ENCODE data around the gene SPIN1.

Gene SPIN1

GRCh38 chr9:88503845-88504764 lies 115.9 kb downstream of the SPIN1 start:
- no peaks in the 10 kb centered on the region for H3K36me3 ChIP-seq (ENCODE audit: control insufficient read depth in 2 of 2, insufficient read depth in 2 of 2, low read length in 2 of 2)
- no peaks in the 10 kb centered on the region for H3K4me1 ChIP-seq (ENCODE audit: control insufficient read depth in 2 of 2, insufficient read depth in 2 of 2, low read length in 2 of 2)
- no peak overlapping the region for H3K4me3 ChIP-seq (ENCODE audit: low read length in 2 of 2)
- no peaks in the 10 kb centered on the region for H3K9me3 ChIP-seq (ENCODE audit: control insufficient read depth in 2 of 2, low read length in 2 of 2)
- H3K27me3 ChIP-seq (ENCODE audit: control insufficient read depth in 2 of 2, insufficient read depth in 2 of 2, low read length in 2 of 2) = no peaks in the 10 kb centered on the region
- H3K9ac ChIP-seq (ENCODE audit: low read depth in 1 of 2, low read length in 2 of 2) = no peak overlapping the region
- no peak overlapping the region for H3K27ac ChIP-seq (ENCODE audit: low read depth in 2 of 2, low read length in 2 of 2)

- H3K27ac ChIP-seq (ENCODE audit: low read depth in 2 of 2, low read length in 2 of 2) = no peak overlapping the region
- no peaks in the 10 kb centered on the region for H3K4me1 ChIP-seq (ENCODE audit: control insufficient read depth in 2 of 2, insufficient read depth in 2 of 2, low read length in 2 of 2)
- no peak overlapping the region for H3K4me3 ChIP-seq (ENCODE audit: low read length in 2 of 2)
- H3K9ac ChIP-seq (ENCODE audit: low read depth in 1 of 2, low read length in 2 of 2) = no peak overlapping the region
- H3K9me3 ChIP-seq (ENCODE audit: control insufficient read depth in 2 of 2, low read length in 2 of 2) = no peaks in the 10 kb centered on the region
- H3K27me3 ChIP-seq (ENCODE audit: control insufficient read depth in 2 of 2, insufficient read depth in 2 of 2, low read length in 2 of 2) = no peaks in the 10 kb centered on the region
- no peaks in the 10 kb centered on the region for H3K36me3 ChIP-seq (ENCODE audit: control insufficient read depth in 2 of 2, insufficient read depth in 2 of 2, low read length in 2 of 2)
These were observed 120.1 kb downstream of the SPIN1 start for GRCh38 chr9:88508326-88508725.

- no peak overlapping the region for H3K9ac ChIP-seq (ENCODE audit: low read depth in 1 of 2, low read length in 2 of 2)
- H3K36me3 ChIP-seq (ENCODE audit: control insufficient read depth in 2 of 2, insufficient read depth in 2 of 2, low read length in 2 of 2) = no peaks in the 10 kb centered on the region
These were observed 123.7 kb downstream of the SPIN1 start for GRCh38 chr9:88511906-88512305.

GRCh38 chr9:88514247-88514646 lies 126.0 kb downstream of the SPIN1 start:
- no peak overlapping the region for H3K9ac ChIP-seq (ENCODE audit: low read depth in 1 of 2, low read length in 2 of 2)
- no peaks in the 10 kb centered on the region for H3K9me3 ChIP-seq (ENCODE audit: control insufficient read depth in 2 of 2, low read length in 2 of 2)
- H3K4me1 ChIP-seq (ENCODE audit: control insufficient read depth in 2 of 2, insufficient read depth in 2 of 2, low read length in 2 of 2) = no peaks in the 10 kb centered on the region
- H3K4me3 ChIP-seq (ENCODE audit: low read length in 2 of 2) = no peak overlapping the region
- H3K27ac ChIP-seq (ENCODE audit: low read depth in 2 of 2, low read length in 2 of 2) = no peak overlapping the region
- H3K27me3 ChIP-seq (ENCODE audit: control insufficient read depth in 2 of 2, insufficient read depth in 2 of 2, low read length in 2 of 2) = no peaks in the 10 kb centered on the region
- no peaks in the 10 kb centered on the region for H3K36me3 ChIP-seq (ENCODE audit: control insufficient read depth in 2 of 2, insufficient read depth in 2 of 2, low read length in 2 of 2)

More at GRCh38 chr9:88511906-88512305, 123.7 kb downstream of the SPIN1 start:
- Histone ChIP-seq H3K9me3 (ENCODE audit: control insufficient read depth in 2 of 2, low read length in 2 of 2) (no peaks in the 10 kb centered on the region), H3K27me3 (ENCODE audit: control insufficient read depth in 2 of 2, insufficient read depth in 2 of 2, low read length in 2 of 2) (no peaks in the 10 kb centered on the region), H3K27ac (ENCODE audit: low read depth in 2 of 2, low read length in 2 of 2) (no peak overlapping the region), H3K4me1 (ENCODE audit: control insufficient read depth in 2 of 2, insufficient read depth in 2 of 2, low read length in 2 of 2) (no peaks in the 10 kb centered on the region), H3K4me3 (ENCODE audit: low read length in 2 of 2) (no peak overlapping the region)

- H3K4me3 ChIP-seq (ENCODE audit: low read length in 2 of 2) = no peak overlapping the region
- no peak overlapping the region for H3K9ac ChIP-seq (ENCODE audit: low read depth in 1 of 2, low read length in 2 of 2)
- H3K27ac ChIP-seq (ENCODE audit: low read depth in 2 of 2, low read length in 2 of 2) = no peak overlapping the region
- H3K9me3 ChIP-seq (ENCODE audit: control insufficient read depth in 2 of 2, low read length in 2 of 2) = no peaks in the 10 kb centered on the region
- H3K36me3 ChIP-seq (ENCODE audit: control insufficient read depth in 2 of 2, insufficient read depth in 2 of 2, low read length in 2 of 2) = no peaks in the 10 kb centered on the region
- no peaks in the 10 kb centered on the region for H3K27me3 ChIP-seq (ENCODE audit: control insufficient read depth in 2 of 2, insufficient read depth in 2 of 2, low read length in 2 of 2)
- no peaks in the 10 kb centered on the region for H3K4me1 ChIP-seq (ENCODE audit: control insufficient read depth in 2 of 2, insufficient read depth in 2 of 2, low read length in 2 of 2)
These were observed 133.1 kb downstream of the SPIN1 start for GRCh38 chr9:88521308-88521707.

- no peak overlapping the region for H3K9ac ChIP-seq (ENCODE audit: low read depth in 1 of 2, low read length in 2 of 2)
- H3K4me3 ChIP-seq (ENCODE audit: low read length in 2 of 2) = no peak overlapping the region
- no peak overlapping the region for H3K27ac ChIP-seq (ENCODE audit: low read depth in 2 of 2, low read length in 2 of 2)
- no peaks in the 10 kb centered on the region for H3K27me3 ChIP-seq (ENCODE audit: control insufficient read depth in 2 of 2, insufficient read depth in 2 of 2, low read length in 2 of 2)
- no peaks in the 10 kb centered on the region for H3K36me3 ChIP-seq (ENCODE audit: control insufficient read depth in 2 of 2, insufficient read depth in 2 of 2, low read length in 2 of 2)
- H3K4me1 ChIP-seq (ENCODE audit: control insufficient read depth in 2 of 2, insufficient read depth in 2 of 2, low read length in 2 of 2) = no peaks in the 10 kb centered on the region
- no peaks in the 10 kb centered on the region for H3K9me3 ChIP-seq (ENCODE audit: control insufficient read depth in 2 of 2, low read length in 2 of 2)
These were observed 134.1 kb downstream of the SPIN1 start for GRCh38 chr9:88522360-88522759.

- H3K27ac ChIP-seq (ENCODE audit: low read depth in 2 of 2, low read length in 2 of 2) = no peak overlapping the region
- H3K9me3 ChIP-seq (ENCODE audit: control insufficient read depth in 2 of 2, low read length in 2 of 2) = no peaks in the 10 kb centered on the region
- H3K4me3 ChIP-seq (ENCODE audit: low read length in 2 of 2) = no peak overlapping the region
- no peaks in the 10 kb centered on the region for H3K36me3 ChIP-seq (ENCODE audit: control insufficient read depth in 2 of 2, insufficient read depth in 2 of 2, low read length in 2 of 2)
- H3K27me3 ChIP-seq (ENCODE audit: control insufficient read depth in 2 of 2, insufficient read depth in 2 of 2, low read length in 2 of 2) = no peaks in the 10 kb centered on the region
- no peaks in the 10 kb centered on the region for H3K4me1 ChIP-seq (ENCODE audit: control insufficient read depth in 2 of 2, insufficient read depth in 2 of 2, low read length in 2 of 2)
- H3K9ac ChIP-seq (ENCODE audit: low read depth in 1 of 2, low read length in 2 of 2) = no peak overlapping the region
These were observed 134.8 kb downstream of the SPIN1 start for GRCh38 chr9:88523056-88523455.

- Histone ChIP-seq H3K4me1 (ENCODE audit: control insufficient read depth in 2 of 2, insufficient read depth in 2 of 2, low read length in 2 of 2) (no peaks in the 10 kb centered on the region), H3K9ac (ENCODE audit: low read depth in 1 of 2, low read length in 2 of 2) (no peak overlapping the region), H3K4me3 (ENCODE audit: low read length in 2 of 2) (no peak overlapping the region), H3K27me3 (ENCODE audit: control insufficient read depth in 2 of 2, insufficient read depth in 2 of 2, low read length in 2 of 2) (no peaks in the 10 kb centered on the region), H3K36me3 (ENCODE audit: control insufficient read depth in 2 of 2, insufficient read depth in 2 of 2, low read length in 2 of 2) (no peaks in the 10 kb centered on the region), H3K9me3 (ENCODE audit: control insufficient read depth in 2 of 2, low read length in 2 of 2) (no peaks in the 10 kb centered on the region), H3K27ac (ENCODE audit: low read depth in 2 of 2, low read length in 2 of 2) (no peak overlapping the region)
These were observed 136.7 kb downstream of the SPIN1 start for GRCh38 chr9:88524911-88525310.

GRCh38 chr9:88527618-88528017 lies 139.4 kb downstream of the SPIN1 start:
- no peak overlapping the region for H3K4me3 ChIP-seq (ENCODE audit: low read length in 2 of 2)

More at GRCh38 chr9:88527618-88528017, 139.4 kb downstream of the SPIN1 start:
- H3K36me3 ChIP-seq (ENCODE audit: control insufficient read depth in 2 of 2, insufficient read depth in 2 of 2, low read length in 2 of 2) = no peaks in the 10 kb centered on the region
- H3K4me1 ChIP-seq (ENCODE audit: control insufficient read depth in 2 of 2, insufficient read depth in 2 of 2, low read length in 2 of 2) = no peaks in the 10 kb centered on the region
- no peak overlapping the region for H3K9ac ChIP-seq (ENCODE audit: low read depth in 1 of 2, low read length in 2 of 2)
- no peak overlapping the region for H3K27ac ChIP-seq (ENCODE audit: low read depth in 2 of 2, low read length in 2 of 2)
- peaks cover 0 to 3% of the 10 kb centered on the region in 2 donors for H3K27me3 ChIP-seq (ENCODE audit: control insufficient read depth in 2 of 2, insufficient read depth in 2 of 2, low read length in 2 of 2)
- no peaks in the 10 kb centered on the region for H3K9me3 ChIP-seq (ENCODE audit: control insufficient read depth in 2 of 2, low read length in 2 of 2)

Data from mucosa of rectum (tissue), 2 donors.